ENCODE measurements around the gene ALDH1L2. TPM values are rescaled to one million over a fixed set of nuclear protein-coding genes. Genes with fewer than 3 reads are reported as not detected.

ALDH1L2 gene
- total RNA-seq, 4 donors from 2014 or later = 0.77 to 21.4 (median 3.0) TPM

DNA sequence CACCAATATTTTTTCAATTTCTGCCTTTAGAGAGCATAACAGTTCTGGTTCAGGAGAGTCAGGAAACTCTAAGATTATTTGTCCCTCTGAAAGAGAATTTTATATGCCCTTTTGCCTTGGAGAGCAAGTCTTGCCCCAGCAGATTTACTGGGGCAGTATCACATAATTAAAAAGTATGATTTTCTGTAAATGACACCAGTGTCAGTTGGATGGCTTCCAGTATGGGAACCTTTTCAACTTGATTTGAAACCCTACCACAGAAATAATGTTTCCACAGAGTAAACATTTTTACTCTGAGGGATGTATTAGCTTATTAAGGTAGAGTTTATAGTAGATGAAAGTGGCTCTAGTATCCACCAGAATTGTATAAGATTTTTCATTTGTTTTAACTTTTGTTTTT, 82.8 kb downstream of the ALDH1L2 start:
- intact Hi-C loops (cut with DNase I; ENCODE audit: low total_unique reads) = no loop called here
- Histone ChIP-seq H3K27ac (no peak overlapping the region), H3K9me3 (no peaks in the 10 kb centered on the region), H3K4me3 (no peak overlapping the region), H3K36me3 (no peaks in the 10 kb centered on the region), H3K27me3 (no peaks in the 10 kb centered on the region), H3K4me1 (no peaks in the 10 kb centered on the region)
- no peak for TF ChIP-seq POLR2A (IDR thresholded peaks at IDR 0.05)
- TF ChIP-seq, protein P1, sequence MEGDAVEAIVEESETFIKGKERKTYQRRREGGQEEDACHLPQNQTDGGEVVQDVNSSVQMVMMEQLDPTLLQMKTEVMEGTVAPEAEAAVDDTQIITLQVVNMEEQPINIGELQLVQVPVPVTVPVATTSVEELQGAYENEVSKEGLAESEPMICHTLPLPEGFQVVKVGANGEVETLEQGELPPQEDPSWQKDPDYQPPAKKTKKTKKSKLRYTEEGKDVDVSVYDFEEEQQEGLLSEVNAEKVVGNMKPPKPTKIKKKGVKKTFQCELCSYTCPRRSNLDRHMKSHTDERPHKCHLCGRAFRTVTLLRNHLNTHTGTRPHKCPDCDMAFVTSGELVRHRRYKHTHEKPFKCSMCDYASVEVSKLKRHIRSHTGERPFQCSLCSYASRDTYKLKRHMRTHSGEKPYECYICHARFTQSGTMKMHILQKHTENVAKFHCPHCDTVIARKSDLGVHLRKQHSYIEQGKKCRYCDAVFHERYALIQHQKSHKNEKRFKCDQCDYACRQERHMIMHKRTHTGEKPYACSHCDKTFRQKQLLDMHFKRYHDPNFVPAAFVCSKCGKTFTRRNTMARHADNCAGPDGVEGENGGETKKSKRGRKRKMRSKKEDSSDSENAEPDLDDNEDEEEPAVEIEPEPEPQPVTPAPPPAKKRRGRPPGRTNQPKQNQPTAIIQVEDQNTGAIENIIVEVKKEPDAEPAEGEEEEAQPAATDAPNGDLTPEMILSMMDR (IDR thresholded peaks at IDR 0.05) = no peak
- no peak for DNase-seq

DNA sequence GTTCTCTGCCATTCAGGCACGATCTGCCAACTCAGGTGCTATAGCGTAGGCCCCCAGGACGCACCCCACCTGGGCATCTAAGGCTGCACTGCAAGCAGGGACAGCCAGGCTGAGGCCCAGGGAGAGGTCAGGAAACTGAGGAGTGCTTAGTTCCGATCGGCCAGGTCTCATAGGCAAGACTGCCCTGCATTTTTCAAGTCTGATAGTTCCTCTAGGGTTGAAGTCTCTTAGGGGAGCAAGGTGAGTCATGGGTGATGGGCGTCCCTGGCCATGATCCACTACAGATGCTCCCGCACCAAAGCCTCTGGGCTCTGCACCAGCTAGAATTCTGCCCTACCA, 84.9 kb downstream of the ALDH1L2 start:
- H3K36me3 ChIP-seq = no peaks in the 10 kb centered on the region
- no peaks in the 10 kb centered on the region for H3K27me3 ChIP-seq
- no peak overlapping the region for H3K27ac ChIP-seq
- H3K9me3 ChIP-seq = no peaks in the 10 kb centered on the region
- intact Hi-C loops (cut with DNase I; ENCODE audit: low total_unique reads) = no loop called here
- TF ChIP-seq, protein P1 (IDR thresholded peaks at IDR 0.05) = no peak
- TF ChIP-seq POLR2A (IDR thresholded peaks at IDR 0.05) = no peak
- no peak overlapping the region for H3K4me3 ChIP-seq
- DNase-seq = no peak
- no peaks in the 10 kb centered on the region for H3K4me1 ChIP-seq

DNA sequence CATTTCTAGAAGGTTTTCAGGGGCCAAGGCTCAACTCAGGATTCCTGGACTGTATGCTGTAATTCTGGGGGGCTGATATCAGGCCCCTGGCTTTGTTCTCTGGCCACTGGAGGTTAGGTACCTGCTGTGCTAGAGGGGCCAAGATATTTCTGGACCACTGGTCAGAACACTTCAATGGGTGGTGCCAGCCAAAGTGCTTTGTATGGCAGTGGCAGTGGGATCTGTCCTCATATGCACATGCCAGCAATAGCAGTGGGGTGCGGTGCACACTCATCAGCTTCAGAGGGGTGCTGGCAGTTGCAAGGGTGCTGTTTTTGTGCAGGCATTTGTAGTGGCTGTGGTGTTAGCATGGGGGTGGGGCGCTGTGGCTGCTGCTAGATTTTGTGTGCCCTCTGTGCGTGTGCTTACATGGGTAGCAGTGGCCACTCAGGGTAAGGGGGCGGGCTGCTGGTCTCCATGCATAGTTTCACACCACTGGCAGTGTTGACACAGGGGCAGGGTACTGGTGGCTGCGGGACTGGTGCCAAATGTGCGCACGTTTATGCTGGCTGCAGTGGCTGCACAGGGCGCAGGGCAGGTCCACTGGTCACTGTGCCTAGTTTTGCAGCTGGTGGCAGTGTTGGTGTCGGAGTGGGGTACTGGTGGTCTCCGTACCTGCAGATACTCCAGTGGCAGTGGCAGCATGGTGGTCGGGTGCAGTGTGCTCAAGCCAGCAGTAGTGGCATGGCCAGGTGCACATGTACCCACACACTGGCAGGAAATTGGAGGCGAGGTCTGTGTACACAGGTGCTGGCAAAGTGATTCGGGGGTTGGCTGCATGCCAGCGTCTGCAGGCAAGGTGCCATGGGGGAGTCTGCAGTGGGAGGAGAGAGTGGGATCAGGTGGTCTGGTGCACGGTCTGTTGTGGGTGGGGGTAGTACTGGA, 85.6 kb downstream of the ALDH1L2 start:
- intact Hi-C loops (cut with DNase I; ENCODE audit: low total_unique reads) = no loop called here
- Histone ChIP-seq H3K4me1 (no peaks in the 10 kb centered on the region), H3K9me3 (no peaks in the 10 kb centered on the region), H3K4me3 (no peak overlapping the region), H3K27ac (no peak overlapping the region), H3K27me3 (no peaks in the 10 kb centered on the region), H3K36me3 (no peaks in the 10 kb centered on the region)
- TF ChIP-seq POLR2A (IDR thresholded peaks at IDR 0.05) = no peak
- TF ChIP-seq, protein P1 (IDR thresholded peaks at IDR 0.05) = no peak
- DNase-seq = no peak

DNA sequence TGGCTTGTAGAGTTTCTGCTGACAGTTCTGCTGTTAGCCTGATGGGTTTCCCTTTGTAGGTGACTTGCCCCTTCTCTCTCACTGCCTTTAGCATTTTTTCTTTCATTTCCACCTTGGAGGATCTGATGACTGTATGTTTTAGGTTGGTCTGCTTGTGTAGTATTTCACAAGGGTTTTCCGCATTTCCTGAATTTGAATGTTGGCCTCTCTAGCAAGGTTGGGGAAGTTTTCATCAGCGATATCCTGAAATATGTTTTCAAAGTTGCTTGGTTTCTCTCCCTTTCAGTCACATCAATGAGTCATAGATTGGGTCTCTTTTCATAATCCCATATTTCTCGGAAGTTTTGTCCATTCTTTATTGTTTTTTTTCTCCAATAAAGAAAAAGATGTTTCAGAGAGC, 86.7 kb downstream of the ALDH1L2 start:
- no peaks in the 10 kb centered on the region for H3K4me1 ChIP-seq
- H3K36me3 ChIP-seq = no peaks in the 10 kb centered on the region
- H3K9me3 ChIP-seq = no peaks in the 10 kb centered on the region
- H3K27me3 ChIP-seq = no peaks in the 10 kb centered on the region
- TF ChIP-seq POLR2A (IDR thresholded peaks at IDR 0.05) = no peak
- TF ChIP-seq, protein P1 (IDR thresholded peaks at IDR 0.05) = no peak
- intact Hi-C loops (cut with DNase I; ENCODE audit: low total_unique reads) = no loop called here
- H3K27ac ChIP-seq = no peak overlapping the region
- no peak for DNase-seq
- no peak overlapping the region for H3K4me3 ChIP-seq

DNA sequence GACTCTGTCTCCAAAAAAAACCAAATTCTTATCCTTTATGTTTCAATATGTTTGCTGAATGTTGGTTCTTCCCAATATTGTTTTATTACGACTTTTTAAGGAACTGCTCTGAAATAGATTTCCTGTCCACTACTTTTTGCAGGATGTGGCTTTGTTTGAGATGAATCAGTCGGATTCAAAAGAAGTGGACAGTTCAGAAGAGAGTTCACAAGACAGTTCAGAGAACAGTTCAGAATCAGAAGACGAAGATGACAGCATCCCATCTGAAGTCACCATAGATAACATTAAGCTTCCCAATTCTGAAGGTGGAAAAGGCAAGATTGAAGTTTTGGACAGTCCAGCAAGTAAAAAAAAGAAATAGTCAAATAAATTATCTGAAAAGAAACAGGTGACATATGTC, 89.9 kb downstream of the ALDH1L2 start:
- Histone ChIP-seq H3K27me3 (no peaks in the 10 kb centered on the region), H3K36me3 (no peaks in the 10 kb centered on the region), H3K4me1 (no peaks in the 10 kb centered on the region), H3K4me3 (no peak overlapping the region), H3K9me3 (no peaks in the 10 kb centered on the region), H3K27ac (no peak overlapping the region)
- no peak for DNase-seq
- intact Hi-C loops (cut with DNase I; ENCODE audit: low total_unique reads) = no loop called here
- TF ChIP-seq, protein P1 (IDR thresholded peaks at IDR 0.05) = no peak
- no peak for TF ChIP-seq POLR2A (IDR thresholded peaks at IDR 0.05)
